ENCODE measurements around the gene CYP39A1.

The CYP39A1 gene

GRCh38 chr6:46688966-46689335, 36.3 kb upstream of the CYP39A1 start:
- no peaks in the 10 kb centered on the region for H3K79me2 ChIP-seq (ENCODE audit: control insufficient read depth, insufficient read depth, low read length)
- no peak overlapping the region for H4K8ac ChIP-seq (ENCODE audit: low read depth, low read length)
- H2AK5ac ChIP-seq (ENCODE audit: low read length): no peak overlapping the region
- no peak overlapping the region for H3K9ac ChIP-seq (ENCODE audit: low read length)
- H3K27ac ChIP-seq (ENCODE audit: low read depth, low read length): no peak overlapping the region
- no CpG with 5 or more reads among the region's 13 CpGs for WGBS (ENCODE audit: extremely low coverage, insufficient coverage, low lambda C conversion rate)
- H2BK15ac ChIP-seq (replicated peaks; ENCODE audit: low read depth): no peak overlapping the region
- H3K4me2 ChIP-seq (ENCODE audit: low read length): no peak overlapping the region
- no peak overlapping the region for H3K4me3 ChIP-seq (ENCODE audit: low read length)
- no peak overlapping the region for H3K23ac ChIP-seq (ENCODE audit: low read length)
- H2BK120ac ChIP-seq (ENCODE audit: low read depth, low read length): no peak overlapping the region
- no peaks in the 10 kb centered on the region for H3K27me3 ChIP-seq (ENCODE audit: insufficient read depth, low read length, poor library complexity)
- H3K36me3 ChIP-seq (ENCODE audit: control insufficient read depth, insufficient read depth, low read length): no peaks in the 10 kb centered on the region
- DNase-seq: no peak
- H2BK5ac ChIP-seq (ENCODE audit: low read length): no peak overlapping the region
- no peak overlapping the region for H3K4ac ChIP-seq (ENCODE audit: low read depth, low read length)
- H3K18ac ChIP-seq (ENCODE audit: low read length): no peak overlapping the region
- H3K56ac ChIP-seq (ENCODE audit: low read length): no peak overlapping the region
- H3K79me1 ChIP-seq (ENCODE audit: low read length): no peaks in the 10 kb centered on the region
- no peaks in the 10 kb centered on the region for H3K4me1 ChIP-seq (ENCODE audit: control insufficient read depth, low read depth, low read length)
- no peak overlapping the region for H4K5ac ChIP-seq (ENCODE audit: low read length)

GRCh38 chr6:46688117-46688965, 35.7 kb upstream of the CYP39A1 start:
- Histone ChIP-seq H3K4me3 (ENCODE audit: low read length) (no peak overlapping the region), H3K18ac (ENCODE audit: low read length) (no peak overlapping the region), H3K9ac (ENCODE audit: low read length) (no peak overlapping the region), H2BK120ac (ENCODE audit: low read depth, low read length) (no peak overlapping the region), H2AK5ac (ENCODE audit: low read length) (no peak overlapping the region), H3K4ac (ENCODE audit: low read depth, low read length) (no peak overlapping the region), H3K4me1 (ENCODE audit: control insufficient read depth, low read depth, low read length) (no peaks in the 10 kb centered on the region), H3K56ac (ENCODE audit: low read length) (no peak overlapping the region), H3K23ac (ENCODE audit: low read length) (no peak overlapping the region), H3K4me2 (ENCODE audit: low read length) (no peak overlapping the region), H2BK5ac (ENCODE audit: low read length) (no peak overlapping the region), H4K8ac (ENCODE audit: low read depth, low read length) (no peak overlapping the region), H2BK15ac (replicated peaks; ENCODE audit: low read depth) (no peak overlapping the region), H4K5ac (ENCODE audit: low read length) (no peak overlapping the region), H3K27me3 (ENCODE audit: insufficient read depth, low read length, poor library complexity) (no peaks in the 10 kb centered on the region), H3K36me3 (ENCODE audit: control insufficient read depth, insufficient read depth, low read length) (no peaks in the 10 kb centered on the region), H3K79me1 (ENCODE audit: low read length) (no peaks in the 10 kb centered on the region), H3K27ac (ENCODE audit: low read depth, low read length) (no peak overlapping the region), H3K79me2 (ENCODE audit: control insufficient read depth, insufficient read depth, low read length) (no peaks in the 10 kb centered on the region)
- DNase-seq: no peak
- no CpG with 5 or more reads among the region's 85 CpGs for WGBS (ENCODE audit: extremely low coverage, insufficient coverage, low lambda C conversion rate)

- Histone ChIP-seq H3K18ac (ENCODE audit: low read length) (no peak within 1 kb of the TSS), H3K4me1 (ENCODE audit: control insufficient read depth, low read depth, low read length) (no peaks in the 10 kb centered on the region), H2BK15ac (replicated peaks; ENCODE audit: low read depth) (no peak within 1 kb of the TSS), H3K36me3 (ENCODE audit: control insufficient read depth, insufficient read depth, low read length) (no peaks in the 10 kb centered on the region), H3K4ac (ENCODE audit: low read depth, low read length) (no peak within 1 kb of the TSS), H3K79me2 (ENCODE audit: control insufficient read depth, insufficient read depth, low read length) (no peaks in the 10 kb centered on the region), H3K27me3 (ENCODE audit: insufficient read depth, low read length, poor library complexity) (no peaks in the 10 kb centered on the region), H3K4me3 (ENCODE audit: low read length) (no peak within 1 kb of the TSS), H3K23ac (ENCODE audit: low read length) (no peak within 1 kb of the TSS), H3K27ac (ENCODE audit: low read depth, low read length) (no peak within 1 kb of the TSS), H3K9ac (ENCODE audit: low read length) (no peak within 1 kb of the TSS), H2BK5ac (ENCODE audit: low read length) (no peak within 1 kb of the TSS), H2BK120ac (ENCODE audit: low read depth, low read length) (no peak within 1 kb of the TSS), H3K4me2 (ENCODE audit: low read length) (no peak within 1 kb of the TSS), H3K56ac (ENCODE audit: low read length) (no peak within 1 kb of the TSS), H4K8ac (ENCODE audit: low read depth, low read length) (no peak within 1 kb of the TSS), H4K5ac (ENCODE audit: low read length) (no peak within 1 kb of the TSS), H2AK5ac (ENCODE audit: low read length) (no peak within 1 kb of the TSS), H3K79me1 (ENCODE audit: low read length) (no peaks in the 10 kb centered on the region)
- no peak for DNase-seq
- no CpG with 5 or more reads among the region's 41 CpGs for WGBS (ENCODE audit: extremely low coverage, insufficient coverage, low lambda C conversion rate)
Observed at GRCh38 chr6:46687619-46688097, 35.0 kb upstream of the CYP39A1 start, which contains the start of gene TDRD6. TSS of gene TDRD6 (plus strand) at chr6:46687885. CDS start at chr6:46688129, 244 bp downstream.

GRCh38 chr6:46684771-46685170, 32.2 kb upstream of the CYP39A1 start:
- H3K18ac ChIP-seq (ENCODE audit: low read length): no peak overlapping the region
- H3K4me1 ChIP-seq (ENCODE audit: control insufficient read depth, low read depth, low read length): no peaks in the 10 kb centered on the region
- H2BK5ac ChIP-seq (ENCODE audit: low read length): no peak overlapping the region
- H3K9ac ChIP-seq (ENCODE audit: low read length): no peak overlapping the region
- no peaks in the 10 kb centered on the region for H3K79me2 ChIP-seq (ENCODE audit: control insufficient read depth, insufficient read depth, low read length)
- H3K4me3 ChIP-seq (ENCODE audit: low read length): no peak overlapping the region
- no peaks in the 10 kb centered on the region for H3K36me3 ChIP-seq (ENCODE audit: control insufficient read depth, insufficient read depth, low read length)
- no peak overlapping the region for H4K5ac ChIP-seq (ENCODE audit: low read length)
- no peaks in the 10 kb centered on the region for H3K27me3 ChIP-seq (ENCODE audit: insufficient read depth, low read length, poor library complexity)
- H3K4ac ChIP-seq (ENCODE audit: low read depth, low read length): no peak overlapping the region
- WGBS (ENCODE audit: extremely low coverage, insufficient coverage, low lambda C conversion rate): no CpG with 5 or more reads among the region's 4 CpGs
- no peak overlapping the region for H4K8ac ChIP-seq (ENCODE audit: low read depth, low read length)
- H3K23ac ChIP-seq (ENCODE audit: low read length): no peak overlapping the region
- H3K79me1 ChIP-seq (ENCODE audit: low read length): no peaks in the 10 kb centered on the region
- no peak overlapping the region for H3K27ac ChIP-seq (ENCODE audit: low read depth, low read length)
- no peak overlapping the region for H3K56ac ChIP-seq (ENCODE audit: low read length)
- no peak overlapping the region for H2BK15ac ChIP-seq (replicated peaks; ENCODE audit: low read depth)
- no peak overlapping the region for H3K4me2 ChIP-seq (ENCODE audit: low read length)
- H2BK120ac ChIP-seq (ENCODE audit: low read depth, low read length): no peak overlapping the region
- H2AK5ac ChIP-seq (ENCODE audit: low read length): no peak overlapping the region
- DNase-seq: no peak

- DNase-seq: peak; percentile 60
- no peak overlapping the region for H3K56ac ChIP-seq (ENCODE audit: low read length)
- WGBS (ENCODE audit: extremely low coverage, insufficient coverage, low lambda C conversion rate): no CpG with 5 or more reads among the region's 4 CpGs
Observed at GRCh38 chr6:46677314-46677654, 24.7 kb upstream of the CYP39A1 start.

More at GRCh38 chr6:46677314-46677654, 24.7 kb upstream of the CYP39A1 start:
- H2BK120ac ChIP-seq (ENCODE audit: low read depth, low read length): no peak overlapping the region
- H3K27me3 ChIP-seq (ENCODE audit: insufficient read depth, low read length, poor library complexity): no peaks in the 10 kb centered on the region
- H3K18ac ChIP-seq (ENCODE audit: low read length): no peak overlapping the region
- no peak overlapping the region for H4K8ac ChIP-seq (ENCODE audit: low read depth, low read length)
- H2AK5ac ChIP-seq (ENCODE audit: low read length): no peak overlapping the region
- no peak overlapping the region for H3K4me3 ChIP-seq (ENCODE audit: low read length)
- no peaks in the 10 kb centered on the region for H3K79me2 ChIP-seq (ENCODE audit: control insufficient read depth, insufficient read depth, low read length)
- no peak overlapping the region for H3K4ac ChIP-seq (ENCODE audit: low read depth, low read length)
- no peak overlapping the region for H3K9ac ChIP-seq (ENCODE audit: low read length)
- H4K5ac ChIP-seq (ENCODE audit: low read length): no peak overlapping the region
- no peaks in the 10 kb centered on the region for H3K4me1 ChIP-seq (ENCODE audit: control insufficient read depth, low read depth, low read length)
- H2BK15ac ChIP-seq (replicated peaks; ENCODE audit: low read depth): no peak overlapping the region
- no peaks in the 10 kb centered on the region for H3K79me1 ChIP-seq (ENCODE audit: low read length)
- H2BK5ac ChIP-seq (ENCODE audit: low read length): no peak overlapping the region
- no peak overlapping the region for H3K27ac ChIP-seq (ENCODE audit: low read depth, low read length)
- no peak overlapping the region for H3K4me2 ChIP-seq (ENCODE audit: low read length)
- H3K23ac ChIP-seq (ENCODE audit: low read length): no peak overlapping the region
- H3K36me3 ChIP-seq (ENCODE audit: control insufficient read depth, insufficient read depth, low read length): no peaks in the 10 kb centered on the region
